SIG-M5 treated with dmso at 0.1 percent for 504 hours (cell line): ENCODE measurements around the gene SYCP2.

Source experiments
- DNase-seq: peaks from one replicate; lab custom pipeline; 2025; ENCODE audit not compliant: unreplicated experiment; lab: John Stamatoyannopoulos, UW

The SYCP2 gene

DNA sequence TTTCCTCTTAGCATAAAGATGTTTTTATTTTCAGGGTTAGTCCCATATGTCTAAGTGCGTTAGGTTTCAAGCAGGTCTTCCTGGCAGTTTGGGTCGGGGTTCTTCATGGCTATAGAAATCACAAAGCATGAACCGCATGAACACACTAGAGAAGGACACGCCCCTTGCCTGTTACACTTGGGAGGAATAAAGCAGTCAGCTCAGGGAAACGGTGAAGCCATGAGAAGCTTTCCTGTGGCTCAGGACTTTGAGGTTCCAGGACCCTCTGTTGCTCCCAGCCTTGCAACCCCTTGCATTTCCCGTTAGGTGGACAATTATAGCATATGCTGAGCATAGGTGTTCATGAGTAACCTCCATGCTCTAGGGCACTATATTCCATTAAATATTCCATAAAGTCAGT, 96.7 kb downstream of the SYCP2 start:
- no peak for DNase-seq

- DNase-seq = no peak
Observed at GRCh38 chr20:59835448-59836395, 97.7 kb downstream of the SYCP2 start.

GRCh38 chr20:59835057-59835447, 98.4 kb downstream of the SYCP2 start:
- DNase-seq = no peak

- DNase-seq = no peak
Observed at GRCh38 chr20:59832406-59833363, 100.8 kb downstream of the SYCP2 start.

- DNase-seq = no peak
Observed at GRCh38 chr20:59831916-59832270, 101.5 kb downstream of the SYCP2 start.

GRCh38 chr20:59831024-59831915, 102.2 kb downstream of the SYCP2 start:
- peak; percentile 58 for DNase-seq

DNA sequence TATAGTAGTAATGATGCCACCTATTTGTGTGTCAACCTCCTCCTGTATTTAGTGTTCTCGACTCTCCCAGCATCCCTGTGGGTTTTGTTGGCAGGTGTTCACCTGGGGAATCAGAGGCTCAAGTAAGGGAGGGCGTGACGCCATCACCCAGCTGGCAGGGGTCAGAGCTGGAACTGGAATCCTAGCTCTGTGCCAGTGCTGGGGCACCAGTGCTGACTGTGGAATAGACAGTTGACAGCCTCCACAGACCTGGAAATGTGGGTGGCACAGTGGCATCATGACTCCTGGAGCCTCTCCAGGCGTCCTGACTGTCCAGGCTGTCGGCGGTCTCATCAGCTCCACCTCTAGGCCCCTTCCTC, 102.8 kb downstream of the SYCP2 start:
- DNase-seq = no peak

DNA sequence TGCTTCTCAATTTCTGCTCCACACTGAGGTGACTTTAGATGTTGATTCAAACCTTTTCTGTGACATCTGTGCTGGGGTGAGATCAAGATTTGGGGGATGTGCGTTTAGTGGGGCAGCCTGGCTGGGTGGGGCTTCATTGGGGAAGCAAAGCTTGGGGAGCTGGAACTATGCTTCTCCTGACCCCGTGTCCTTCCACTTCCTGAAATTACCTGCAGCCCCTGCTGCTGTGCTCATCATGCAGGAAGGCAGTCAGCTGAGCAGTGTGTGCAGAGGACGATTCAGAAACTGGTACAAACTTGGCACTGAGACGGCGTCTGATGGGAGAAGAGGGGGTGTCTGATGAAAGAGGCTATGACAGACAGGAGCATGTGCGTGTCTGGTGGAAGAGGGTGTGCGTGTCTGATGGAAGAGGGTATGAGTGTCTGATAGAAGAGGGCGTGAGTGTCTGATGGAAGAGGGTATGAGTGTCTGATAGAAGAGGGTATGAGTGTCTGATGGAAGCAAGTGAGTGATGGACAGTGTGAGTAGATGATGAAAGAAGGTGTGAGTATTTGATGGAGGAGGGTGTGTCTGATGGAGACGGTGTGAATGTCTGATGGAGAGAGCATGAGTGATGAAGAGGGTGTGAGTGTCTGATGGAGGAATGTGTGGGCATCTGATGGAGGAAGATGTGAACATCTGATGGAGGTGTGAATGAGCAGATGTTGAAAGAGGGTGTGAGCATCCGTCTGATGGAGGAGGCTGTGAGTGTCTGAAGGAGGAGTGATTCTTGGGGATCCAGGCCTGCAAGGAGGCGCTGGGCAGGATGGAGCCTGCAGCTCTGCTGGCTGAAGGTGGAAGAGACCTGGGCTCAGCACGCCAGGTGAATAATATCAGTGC, 103.4 kb downstream of the SYCP2 start:
- DNase-seq = no peak

GRCh38 chr20:59829054-59829785, 104.2 kb downstream of the SYCP2 start:
- no peak for DNase-seq

DNA sequence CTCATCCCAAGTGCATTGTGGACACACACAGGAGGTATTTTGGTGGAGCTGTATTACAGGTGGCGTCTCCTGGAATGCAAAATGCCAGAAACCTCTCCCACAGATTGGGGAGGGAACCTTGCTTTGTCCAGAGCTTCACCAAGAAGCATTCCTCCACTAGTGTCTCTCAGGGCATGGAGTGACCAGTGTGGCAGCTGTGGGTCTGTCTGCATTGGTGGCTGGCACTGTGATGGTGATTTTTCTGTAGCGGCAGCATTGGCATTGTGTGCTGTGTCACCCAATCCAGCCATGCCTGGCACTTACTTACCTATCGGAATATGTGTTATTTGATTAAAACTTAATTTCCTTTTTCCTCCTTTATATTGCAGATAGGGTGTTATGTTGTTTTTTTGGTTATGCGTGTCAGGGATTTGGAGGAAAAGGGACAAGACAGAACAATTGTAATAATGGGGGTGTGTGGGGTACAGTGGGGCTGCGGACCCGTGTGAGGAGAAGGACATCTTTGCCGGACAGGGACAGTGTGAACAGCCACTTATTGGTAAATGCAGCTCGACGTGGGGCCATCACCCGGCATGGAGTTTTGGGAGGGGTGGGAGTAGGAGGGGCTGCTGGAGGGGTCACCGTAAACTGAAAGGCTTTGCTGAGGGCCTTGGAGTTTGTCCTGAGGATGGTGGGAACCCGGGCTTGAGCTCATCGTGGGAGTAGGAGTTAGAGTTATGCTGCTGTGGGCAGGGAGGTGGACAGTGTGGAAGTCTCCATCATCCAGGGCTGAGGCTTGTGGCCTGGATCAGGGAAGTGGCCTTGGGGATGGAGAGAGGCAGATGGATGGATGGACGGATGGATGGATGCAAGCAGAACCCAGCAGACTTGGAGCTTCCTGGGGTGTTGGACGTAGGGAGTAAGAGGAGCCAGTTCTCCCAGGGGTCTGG, 105.0 kb downstream of the SYCP2 start:
- no peak for DNase-seq

DNA sequence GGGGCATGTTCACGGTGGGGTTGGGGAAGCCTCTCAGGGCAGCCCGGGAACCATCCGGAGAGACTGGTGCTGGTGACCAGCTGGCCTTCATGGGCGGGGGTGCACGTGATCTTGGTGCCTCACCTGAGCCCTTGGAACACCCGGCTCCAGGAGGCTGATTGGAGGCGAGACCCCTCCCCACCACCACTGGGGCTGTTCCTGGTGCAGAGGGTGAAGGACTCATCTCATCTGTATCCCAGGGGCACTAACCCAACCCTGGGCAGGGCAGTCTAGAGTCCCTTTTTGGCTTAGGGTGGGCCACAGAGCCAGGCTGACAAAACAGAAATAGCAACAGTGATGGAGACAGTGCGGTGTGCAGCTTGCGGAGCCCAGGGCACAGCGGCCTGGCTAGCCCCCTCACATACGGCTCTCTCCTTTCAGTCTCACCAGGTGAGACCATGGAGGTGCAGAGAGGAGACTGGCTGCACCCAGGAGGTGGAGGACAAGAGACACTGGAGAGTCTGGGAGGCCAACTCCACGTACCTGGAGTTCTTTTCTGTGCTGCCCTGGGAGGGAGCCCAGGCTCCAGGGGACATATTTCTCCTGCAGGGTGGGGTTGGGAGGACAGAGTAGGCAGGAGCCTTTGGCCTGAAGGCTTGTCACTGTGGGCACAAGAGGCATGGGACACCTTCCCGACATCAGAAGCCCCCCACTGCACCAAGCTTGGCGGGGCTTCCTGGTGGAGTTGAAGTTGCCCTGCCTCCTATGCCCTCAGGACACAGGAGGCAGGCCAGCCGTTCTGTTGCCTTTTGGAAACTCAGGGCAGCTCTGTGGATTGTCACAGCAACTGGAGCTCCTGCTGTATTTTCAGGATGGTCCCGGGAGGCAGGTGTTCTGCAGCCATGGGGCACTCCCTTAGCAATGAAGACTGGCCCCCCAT, 106.0 kb downstream of the SYCP2 start:
- no peak for DNase-seq

DNA sequence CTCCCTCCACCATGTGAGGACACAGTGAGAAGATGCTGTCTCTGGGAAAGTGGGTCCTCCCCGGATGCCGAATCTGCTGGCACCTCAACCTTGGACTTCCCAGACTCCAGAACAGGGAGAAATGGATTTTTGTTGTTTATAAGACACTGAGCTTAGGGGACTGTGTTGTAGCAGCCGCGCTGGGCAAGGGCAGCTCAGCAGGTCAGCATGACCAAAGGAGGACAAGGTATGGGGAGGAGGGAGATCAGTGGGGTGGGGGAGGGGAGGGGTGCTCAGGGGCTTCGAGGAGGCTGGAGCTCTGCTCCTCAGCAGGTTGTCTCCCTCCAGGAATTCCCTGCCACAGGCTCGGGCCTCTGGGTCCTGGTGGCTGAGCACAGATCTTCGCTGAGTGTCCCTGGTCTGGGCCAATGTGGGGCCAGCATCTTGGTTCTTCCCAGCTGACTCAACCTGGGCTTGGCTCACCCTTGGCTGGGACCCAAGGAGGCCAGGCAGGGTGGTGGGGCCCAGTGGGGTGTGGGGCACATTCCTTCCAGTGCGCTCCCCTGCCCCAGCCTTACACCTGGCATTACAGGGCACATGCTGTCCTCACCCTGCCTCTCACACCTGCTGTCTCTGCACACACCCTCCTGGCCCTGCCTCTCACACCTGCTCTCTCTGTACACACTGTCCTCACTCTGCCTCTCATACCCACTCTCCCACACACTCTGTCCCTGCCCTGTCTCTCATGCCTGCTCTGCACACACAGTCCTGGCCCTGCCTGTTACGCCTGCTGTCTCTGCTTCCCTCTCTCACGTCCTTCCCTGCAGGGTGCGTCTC, 107.3 kb downstream of the SYCP2 start:
- DNase-seq = peak; percentile 14

DNA sequence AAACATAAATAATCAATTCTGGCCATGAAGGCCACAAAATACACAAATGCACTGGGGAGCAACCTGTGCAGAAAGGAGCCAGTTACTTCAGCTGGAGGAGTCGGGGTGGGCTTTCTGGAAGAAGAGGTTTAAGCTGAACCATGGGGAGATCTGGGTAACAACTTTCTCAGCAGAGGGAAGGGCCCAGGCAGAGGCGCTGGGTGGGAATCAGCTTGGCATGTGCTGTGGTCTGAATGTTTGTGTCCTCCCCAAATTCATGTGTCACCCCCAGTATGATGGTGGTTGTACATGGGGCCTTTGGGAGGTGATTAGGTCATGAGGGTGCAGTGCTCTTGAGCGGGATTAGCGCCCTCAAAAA, 107.9 kb downstream of the SYCP2 start:
- DNase-seq = no peak

- DNase-seq = no peak
Observed at GRCh38 chr20:59824711-59825562, 108.5 kb downstream of the SYCP2 start.

DNA sequence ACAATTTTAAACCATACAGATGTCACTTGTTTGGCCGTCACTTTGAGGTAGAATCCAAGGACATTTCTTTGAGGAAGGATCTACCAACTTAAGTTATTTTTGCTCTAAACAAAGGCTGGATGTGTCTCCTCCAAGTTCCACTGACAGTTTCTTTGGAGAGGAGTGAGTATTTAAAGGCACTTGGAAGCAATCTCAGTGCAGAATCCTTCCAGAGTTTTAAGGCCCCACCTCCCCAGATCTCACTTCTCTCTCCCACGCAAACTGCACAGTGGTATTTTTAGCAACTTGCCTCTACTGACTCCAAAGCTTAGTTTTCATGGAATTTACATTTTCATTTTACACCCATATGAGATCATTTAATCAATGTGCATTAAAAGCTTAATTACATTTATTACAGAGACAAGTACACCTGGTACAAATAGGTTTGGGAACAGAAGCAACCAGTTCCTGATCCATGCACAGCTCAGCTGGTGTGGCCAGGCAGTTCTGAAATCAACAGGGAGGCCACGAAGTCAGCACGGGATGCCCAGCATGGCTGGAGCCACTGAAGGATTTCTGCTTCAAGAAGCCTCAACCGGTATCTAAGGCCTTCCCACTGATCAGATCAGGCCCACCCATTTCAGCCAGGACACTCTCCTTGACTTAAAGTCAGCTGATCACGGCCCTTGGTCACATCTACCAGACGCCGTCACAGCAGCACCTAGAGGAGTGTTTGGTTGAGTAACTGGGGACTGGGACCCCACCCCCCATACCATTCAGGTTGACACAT, 109.8 kb downstream of the SYCP2 start:
- DNase-seq = no peak
